ENCODE results near the gene ROR1.

ROR1 gene

GRCh38 chr1:63835128-63835527 lies 61.3 kb downstream of the ROR1 start (continued):
- no peak for TF ChIP-seq ZNF26 (tag by site-specific recombination; IDR thresholded peaks at IDR 0.05)
- TF ChIP-seq ZSCAN5A (tag by site-specific recombination; IDR thresholded peaks at IDR 0.05) = no peak
- TF ChIP-seq SP3 (tag by site-specific recombination; IDR thresholded peaks at IDR 0.05) = no peak
- no peak for TF ChIP-seq ZNF19 (tag by site-specific recombination; IDR thresholded peaks at IDR 0.05; ENCODE audit: low read depth)
- no peak for TF ChIP-seq PRDM10 (tag by site-specific recombination; IDR thresholded peaks at IDR 0.05)
- no peak for TF ChIP-seq ZBTB11 (tag by site-specific recombination; conservative IDR thresholded peaks at IDR 0.05; ENCODE audit: low read depth)
- TF ChIP-seq ZNF223 (tag by site-specific recombination; IDR thresholded peaks at IDR 0.05) = no peak
- TF ChIP-seq ZNF221 (tag by site-specific recombination; IDR thresholded peaks at IDR 0.05; ENCODE audit: borderline replicate concordance) = no peak
- no peak for TF ChIP-seq ZSCAN16 (tag by site-specific recombination; IDR thresholded peaks at IDR 0.05)
- peak; percentile 68; the same call in 1 of the 2 replicates for TF ChIP-seq OSR2 (tag by site-specific recombination; IDR thresholded peaks at IDR 0.05)
- TF ChIP-seq ZSCAN4 (tag by site-specific recombination; IDR thresholded peaks at IDR 0.05) = no peak
- TF ChIP-seq ZSCAN23 (tag by site-specific recombination; IDR thresholded peaks at IDR 0.05) = no peak
- TF ChIP-seq ZNF266 (tag by site-specific recombination; IDR thresholded peaks at IDR 0.05; ENCODE audit: low read depth) = no peak
- no peak for TF ChIP-seq ZNF350 (tag by site-specific recombination; IDR thresholded peaks at IDR 0.05)
- TF ChIP-seq ZNF654 (tag by site-specific recombination; IDR thresholded peaks at IDR 0.05; ENCODE audit: low read depth) = no peak
- TF ChIP-seq ZNF148 (tag by site-specific recombination; IDR thresholded peaks at IDR 0.05; ENCODE audit: borderline replicate concordance) = no peak
- no peak for TF ChIP-seq ZNF639 (tag by site-specific recombination; IDR thresholded peaks at IDR 0.05)
- no peak for TF ChIP-seq ZNF791 (tag by site-specific recombination; IDR thresholded peaks at IDR 0.05)
- no peak for TF ChIP-seq ZNF660 (tag by site-specific recombination; IDR thresholded peaks at IDR 0.05)
- TF ChIP-seq ZFP69B (tag by site-specific recombination; IDR thresholded peaks at IDR 0.05) = no peak
- no peak for TF ChIP-seq ZNF670 (tag by site-specific recombination; IDR thresholded peaks at IDR 0.05; ENCODE audit: low read depth)
- no peak for TF ChIP-seq ZNF701 (tag by site-specific recombination; IDR thresholded peaks at IDR 0.05)
- no peak for TF ChIP-seq ZNF549 (tag by site-specific recombination; IDR thresholded peaks at IDR 0.05)
- TF ChIP-seq GLI2 (tag by site-specific recombination; IDR thresholded peaks at IDR 0.05; ENCODE audit: borderline replicate concordance, low read depth) = no peak

All from HEK293 (cell line).